ENCODE measurements around the gene TCEANC.
"Not testable (repeated sequence)": the region's sequence is repeated elsewhere in the genome, so short reads cannot be mapped to it uniquely, and the experiment has no call there.

Gene TCEANC

GRCh38 chrX:13652850-13653693, at the start of gene TCEANC:
Gene TCEANC (plus strand): TSS chrX:13653141. CDS start chrX:13662509, 9,368 bp downstream.
- in situ Hi-C loops (cut with HindIII; ENCODE audit: low pct_ligation_motif_present, low pct_unique_long_range_greater_than_20kb, low sequenced_read_pairs) = no loop called here
- peak; percentile 91 for DNase-seq

GRCh38 chrX:13605611-13606010, 47.3 kb upstream of the TCEANC start:
- in situ Hi-C loops (cut with HindIII; ENCODE audit: low pct_ligation_motif_present, low pct_unique_long_range_greater_than_20kb, low sequenced_read_pairs) = no loop called here

GRCh38 chrX:13607331-13607995, 45.5 kb upstream of the TCEANC start:
- in situ Hi-C loops (cut with HindIII; ENCODE audit: low pct_ligation_motif_present, low pct_unique_long_range_greater_than_20kb, low sequenced_read_pairs) = no loop called here
- DNase-seq = no peak

More at GRCh38 chrX:13605611-13606010, 47.3 kb upstream of the TCEANC start:
- DNase-seq = no peak

GRCh38 chrX:13607996-13608365, 45.0 kb upstream of the TCEANC start:
- no peak for DNase-seq
- in situ Hi-C loops (cut with HindIII; ENCODE audit: low pct_ligation_motif_present, low pct_unique_long_range_greater_than_20kb, low sequenced_read_pairs) = no loop called here

- DNase-seq = no peak
- in situ Hi-C loops (cut with HindIII; ENCODE audit: low pct_ligation_motif_present, low pct_unique_long_range_greater_than_20kb, low sequenced_read_pairs) = no loop called here
These were observed 38.8 kb upstream of the TCEANC start for GRCh38 chrX:13614154-13614553.

- in situ Hi-C loops (cut with HindIII; ENCODE audit: low pct_ligation_motif_present, low pct_unique_long_range_greater_than_20kb, low sequenced_read_pairs) = no loop called here
- no peak for DNase-seq
These were observed 32.7 kb upstream of the TCEANC start for GRCh38 chrX:13620207-13620606.

- no peak for DNase-seq
- in situ Hi-C loops (cut with HindIII; ENCODE audit: low pct_ligation_motif_present, low pct_unique_long_range_greater_than_20kb, low sequenced_read_pairs) = no loop called here
These were observed 30.5 kb upstream of the TCEANC start for GRCh38 chrX:13622401-13622964.

- in situ Hi-C loops (cut with HindIII; ENCODE audit: low pct_ligation_motif_present, low pct_unique_long_range_greater_than_20kb, low sequenced_read_pairs) = no loop called here
- no peak for DNase-seq
These were observed 25.6 kb upstream of the TCEANC start for GRCh38 chrX:13627306-13627705.

GRCh38 chrX:13637224-13637623, 15.7 kb upstream of the TCEANC start:
- in situ Hi-C loops (cut with HindIII; ENCODE audit: low pct_ligation_motif_present, low pct_unique_long_range_greater_than_20kb, low sequenced_read_pairs); DNase-seq: not testable (repeated sequence)

- no peak for DNase-seq
- in situ Hi-C loops (cut with HindIII; ENCODE audit: low pct_ligation_motif_present, low pct_unique_long_range_greater_than_20kb, low sequenced_read_pairs) = no loop called here
These were observed 14.9 kb upstream of the TCEANC start for GRCh38 chrX:13638021-13638420.

- no peak for DNase-seq
- in situ Hi-C loops (cut with HindIII; ENCODE audit: low pct_ligation_motif_present, low pct_unique_long_range_greater_than_20kb, low sequenced_read_pairs) = no loop called here
These were observed 14.1 kb upstream of the TCEANC start for GRCh38 chrX:13638826-13639225.

GRCh38 chrX:13641684-13642083, 11.3 kb upstream of the TCEANC start:
- DNase-seq; in situ Hi-C loops (cut with HindIII; ENCODE audit: low pct_ligation_motif_present, low pct_unique_long_range_greater_than_20kb, low sequenced_read_pairs): not testable (repeated sequence)

GRCh38 chrX:13645464-13646153, 7.3 kb upstream of the TCEANC start:
- in situ Hi-C loops (cut with HindIII; ENCODE audit: low pct_ligation_motif_present, low pct_unique_long_range_greater_than_20kb, low sequenced_read_pairs) = no loop called here

GRCh38 chrX:13646154-13646549, 6.8 kb upstream of the TCEANC start:
- in situ Hi-C loops (cut with HindIII; ENCODE audit: low pct_ligation_motif_present, low pct_unique_long_range_greater_than_20kb, low sequenced_read_pairs) = no loop called here
- peak; percentile 50 for DNase-seq

More at GRCh38 chrX:13645464-13646153, 7.3 kb upstream of the TCEANC start:
- DNase-seq = no peak

GRCh38 chrX:13647709-13648212, 5.2 kb upstream of the TCEANC start:
- in situ Hi-C loops (cut with HindIII; ENCODE audit: low pct_ligation_motif_present, low pct_unique_long_range_greater_than_20kb, low sequenced_read_pairs) = no loop called here
- DNase-seq = no peak

GRCh38 chrX:13648336-13648735, 4.6 kb upstream of the TCEANC start:
- DNase-seq; in situ Hi-C loops (cut with HindIII; ENCODE audit: low pct_ligation_motif_present, low pct_unique_long_range_greater_than_20kb, low sequenced_read_pairs): not testable (repeated sequence)

- no peak for DNase-seq
- in situ Hi-C loops (cut with HindIII; ENCODE audit: low pct_ligation_motif_present, low pct_unique_long_range_greater_than_20kb, low sequenced_read_pairs) = no loop called here
These were observed 3.1 kb upstream of the TCEANC start for GRCh38 chrX:13649838-13650237.

- in situ Hi-C loops (cut with HindIII; ENCODE audit: low pct_ligation_motif_present, low pct_unique_long_range_greater_than_20kb, low sequenced_read_pairs) = no loop called here
- no peak for DNase-seq
These were observed 2.6 kb upstream of the TCEANC start for GRCh38 chrX:13650318-13650717.

GRCh38 chrX:13651150-13651549, 1.8 kb upstream of the TCEANC start:
- in situ Hi-C loops (cut with HindIII; ENCODE audit: low pct_ligation_motif_present, low pct_unique_long_range_greater_than_20kb, low sequenced_read_pairs) = no loop called here
- DNase-seq = no peak

Data from ACHN (cell line).